GM18526 (cell line): Measurements from ENCODE around the gene ITGAV.

Source experiments
- POLR2A ChIP-seq: IDR thresholded peaks from 3 replicates; pipeline ENCODE4 v1.6.1; 2011; ENCODE audit not compliant: insufficient read length; ENCODE audit errors: extremely low read depth

Gene ITGAV

DNA sequence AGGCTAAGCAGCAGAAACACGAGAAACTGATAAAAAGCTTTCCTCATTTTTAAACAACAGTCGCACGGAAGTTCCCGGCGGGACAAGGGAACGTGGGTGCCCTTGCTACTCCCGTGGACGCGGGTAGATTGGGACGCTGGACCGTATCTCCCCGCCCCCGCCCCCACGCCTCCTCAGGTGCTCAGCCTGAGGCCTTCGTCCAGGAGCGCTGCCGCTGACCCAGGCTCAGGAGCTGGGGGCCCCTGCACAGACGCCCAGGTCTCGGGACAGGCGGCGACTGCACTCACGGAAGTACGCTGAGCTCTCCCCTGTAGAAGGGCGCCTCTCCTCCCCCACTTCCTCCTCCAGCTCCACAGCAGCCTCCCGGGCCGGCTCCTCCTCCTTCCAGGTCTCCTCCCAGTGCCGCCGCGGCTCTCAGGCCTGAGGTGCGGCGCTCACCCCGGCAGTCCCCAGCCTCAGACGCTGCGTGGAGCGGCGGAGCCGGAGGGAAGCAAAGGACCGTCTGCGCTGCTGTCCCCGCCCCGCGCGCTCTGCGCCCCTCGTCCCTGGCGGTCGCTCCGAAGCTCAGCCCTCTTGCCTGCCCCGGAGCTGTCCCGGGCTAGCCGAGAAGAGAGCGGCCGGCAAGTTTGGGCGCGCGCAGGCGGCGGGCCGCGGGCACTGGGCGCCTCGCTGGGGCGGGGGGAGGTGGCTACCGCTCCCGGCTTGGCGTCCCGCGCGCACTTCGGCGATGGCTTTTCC is at the start of gene ITGAV:
Gene ITGAV (plus strand): TSS at position 445 of the 738 bp plus-strand sequence. CDS start 283 bp downstream, at position 728.
- TF ChIP-seq POLR2A, result peak; percentile 88

GRCh38 chr2:186540941-186541340 is 48.9 kb upstream of the ITGAV start:
- no peak for TF ChIP-seq POLR2A

DNA sequence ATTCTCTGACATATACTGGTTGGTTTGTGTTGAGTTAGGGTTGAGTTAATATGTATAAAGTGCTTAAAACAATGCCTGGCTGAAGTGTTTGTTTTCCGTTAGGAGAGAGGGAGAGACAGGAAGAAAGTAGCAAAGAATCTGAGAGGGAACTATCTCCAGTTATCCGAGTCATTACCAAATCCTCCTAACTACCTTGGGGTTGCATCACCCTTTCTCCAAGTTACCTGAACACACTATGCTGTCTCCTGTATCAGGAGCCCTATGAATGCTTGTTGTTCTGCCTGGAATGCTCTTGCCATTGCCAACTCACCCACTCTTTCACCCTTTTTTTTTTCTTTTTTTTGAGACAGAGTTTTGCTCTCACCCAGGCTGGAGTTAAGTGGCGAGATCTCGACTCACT is 47.9 kb upstream of the ITGAV start:
- TF ChIP-seq POLR2A, result no peak

DNA sequence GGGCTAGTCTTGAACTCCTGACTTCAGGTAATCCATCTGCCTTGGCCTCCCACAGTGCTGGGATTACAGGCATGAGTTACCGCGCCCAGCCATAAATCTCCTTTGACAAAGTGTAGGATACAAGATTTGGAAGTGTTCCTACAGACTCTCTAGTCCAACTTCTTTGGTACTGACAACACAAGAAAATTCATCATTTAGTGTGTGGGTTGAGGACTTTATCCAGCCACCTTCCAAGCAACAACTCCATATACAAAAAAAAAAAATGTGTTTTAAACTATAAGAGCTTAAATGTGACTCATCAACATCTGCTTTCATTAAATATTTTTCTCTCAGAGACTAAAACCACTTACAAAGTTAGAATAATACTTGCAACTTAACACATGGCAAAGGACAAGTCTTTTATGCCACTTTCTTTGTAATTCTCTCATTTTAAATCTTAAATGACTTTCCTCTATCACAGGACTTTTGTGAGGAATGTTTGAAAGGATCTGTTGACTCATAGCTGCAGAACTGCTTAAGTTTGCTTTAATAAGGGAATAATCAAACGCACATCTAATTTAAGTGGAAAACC is 46.2 kb upstream of the ITGAV start:
- TF ChIP-seq POLR2A, result no peak

DNA sequence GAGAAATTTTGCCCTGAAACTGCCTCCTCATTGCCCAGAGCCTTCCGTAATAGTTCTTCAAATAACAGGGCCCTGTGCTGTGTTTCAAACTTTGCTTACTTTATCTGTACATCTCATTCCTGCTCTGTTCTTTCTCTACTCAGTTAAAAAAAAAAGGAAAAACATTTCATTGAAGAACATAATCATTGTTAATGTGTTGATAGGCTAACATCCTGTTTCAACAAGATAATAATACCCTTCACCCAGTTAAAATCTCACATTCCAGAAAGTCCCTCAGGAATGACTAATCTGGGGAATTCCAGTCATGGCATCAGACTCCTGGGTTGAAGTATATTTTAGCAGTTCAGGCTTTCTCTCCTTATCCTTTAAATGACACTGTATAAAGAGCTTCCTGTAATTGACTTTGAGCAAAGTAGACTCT is 45.6 kb upstream of the ITGAV start:
- TF ChIP-seq POLR2A, result no peak

DNA sequence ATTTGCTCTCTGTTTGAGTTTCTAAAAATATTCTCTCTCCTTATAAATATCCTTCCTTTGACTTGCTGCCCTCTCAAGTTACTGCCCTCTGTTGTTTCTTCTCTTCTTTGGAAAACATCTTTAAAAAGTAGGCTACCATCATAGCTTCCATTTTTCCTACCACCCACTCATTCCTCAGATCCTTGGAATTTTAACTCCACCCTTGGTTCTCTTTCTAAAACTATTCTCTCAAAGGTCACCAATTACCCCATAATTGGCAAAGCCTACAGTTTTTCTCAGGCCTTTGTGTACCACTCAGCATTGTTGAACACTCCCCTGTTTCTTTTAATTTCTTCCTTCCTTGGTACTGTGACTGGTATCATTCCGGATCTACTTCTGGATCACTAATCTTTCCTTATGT is 43.0 kb upstream of the ITGAV start:
- TF ChIP-seq POLR2A, result no peak

DNA sequence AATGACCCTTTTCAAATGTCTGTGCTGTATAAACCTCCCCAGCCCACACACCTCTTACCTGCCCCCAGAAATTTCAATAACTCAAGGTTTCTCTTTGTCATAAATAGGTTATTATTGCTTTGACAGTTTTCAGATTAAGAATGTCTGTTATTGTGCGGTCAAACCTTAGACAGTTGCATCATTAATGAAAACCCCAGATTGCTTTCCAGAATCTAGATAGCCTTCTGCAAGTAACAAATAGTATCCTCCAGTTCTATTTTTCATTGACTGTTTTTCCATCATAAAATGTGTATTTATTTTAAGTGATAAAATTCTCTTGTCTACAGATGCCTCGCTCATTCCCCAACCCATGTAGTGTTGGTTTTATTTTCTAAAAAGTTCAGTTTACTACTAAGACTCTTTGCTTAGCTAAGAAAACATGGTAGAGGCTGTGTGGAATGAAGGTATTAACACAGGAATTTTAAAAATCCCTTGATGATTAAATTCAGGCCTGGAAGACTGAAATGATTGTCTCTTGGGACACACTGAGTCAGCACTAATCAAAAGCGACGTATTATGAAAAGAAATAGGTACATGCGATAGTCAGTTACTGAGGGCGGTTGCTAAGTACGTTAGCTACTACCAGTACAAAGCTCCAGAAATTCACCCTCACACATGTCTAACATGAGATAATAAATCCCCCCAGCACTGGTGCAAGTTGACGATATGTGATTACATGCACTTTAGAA is 38.4 kb upstream of the ITGAV start:
- no peak for TF ChIP-seq POLR2A

- no peak for TF ChIP-seq POLR2A
These were observed 35.4 kb upstream of the ITGAV start for GRCh38 chr2:186554429-186554828.

- TF ChIP-seq POLR2A, result no peak
These were observed 34.8 kb upstream of the ITGAV start for GRCh38 chr2:186554850-186555671.

DNA sequence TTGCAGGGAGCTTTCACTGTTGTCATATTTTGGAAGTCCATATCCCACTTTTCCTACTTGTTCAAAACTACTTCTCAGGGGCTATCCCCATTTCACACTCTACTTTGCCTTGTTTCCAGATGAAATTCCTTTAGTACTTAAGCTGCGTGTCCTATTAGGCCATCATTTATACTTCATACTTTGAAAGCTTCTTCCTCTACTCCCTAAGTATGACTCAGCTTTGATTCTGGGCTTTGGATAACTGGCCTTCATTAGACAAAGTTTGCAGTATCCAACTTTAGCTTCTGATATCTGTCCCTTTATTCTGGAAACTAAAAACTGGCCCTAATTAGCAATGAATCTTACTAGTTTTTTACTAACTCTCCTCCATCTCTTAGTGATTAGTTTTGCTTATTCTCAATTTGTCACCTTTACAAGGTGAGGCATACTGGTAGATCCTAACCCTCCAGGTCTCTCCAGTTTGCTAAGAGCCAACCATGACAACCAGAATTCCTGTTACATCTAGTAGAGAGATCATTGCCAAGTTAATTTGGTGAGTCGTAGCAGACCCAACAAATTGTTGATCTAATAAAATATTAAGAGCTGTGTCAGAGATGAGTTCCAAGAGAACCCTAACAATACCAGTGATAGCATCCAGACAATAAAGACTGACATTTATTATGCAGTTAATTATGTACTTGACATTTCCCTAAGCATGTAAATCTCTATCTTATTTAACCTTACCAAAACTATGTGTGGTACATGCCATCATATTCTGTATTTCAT is 31.2 kb upstream of the ITGAV start:
- no peak for TF ChIP-seq POLR2A

DNA sequence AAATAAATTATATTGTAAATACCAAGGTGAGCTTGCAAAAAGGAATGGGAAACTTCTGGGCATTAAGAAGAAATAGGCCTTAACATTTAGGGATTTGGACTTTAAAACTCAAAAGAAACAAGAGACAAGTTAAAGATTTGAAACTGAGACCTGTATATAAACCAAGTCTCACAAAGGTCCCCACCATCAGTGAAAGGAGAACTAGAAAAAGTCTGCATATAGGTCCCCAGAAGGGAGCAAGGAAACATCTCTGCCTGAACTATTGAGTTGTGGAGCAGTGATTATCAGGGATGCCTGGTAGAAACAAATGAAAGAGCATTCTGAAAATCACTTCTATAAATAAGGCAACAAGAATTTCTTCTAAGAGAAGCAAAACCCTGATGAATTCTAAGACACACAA is 30.5 kb upstream of the ITGAV start:
- TF ChIP-seq POLR2A, result no peak

DNA sequence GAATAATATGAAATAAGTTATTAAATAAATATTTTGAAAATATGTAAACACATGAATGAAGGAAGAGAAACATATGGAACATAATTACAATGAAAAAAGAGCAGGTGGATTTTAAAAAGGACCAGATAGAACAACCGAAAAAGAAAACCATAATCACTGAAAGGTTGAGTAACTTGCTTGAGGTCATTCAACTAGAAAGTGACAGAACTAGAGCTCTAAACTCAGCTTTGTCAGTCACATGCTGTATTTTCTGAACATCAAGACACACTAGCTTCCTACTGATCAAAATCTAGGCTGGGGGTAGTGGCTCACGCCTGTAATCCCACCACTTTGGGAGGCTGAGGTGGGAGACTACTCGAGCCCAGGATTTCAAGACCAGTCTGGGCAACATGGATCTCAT is 30.0 kb upstream of the ITGAV start:
- no peak for TF ChIP-seq POLR2A

GRCh38 chr2:186560254-186560653 is 29.6 kb upstream of the ITGAV start:
- no peak for TF ChIP-seq POLR2A

DNA sequence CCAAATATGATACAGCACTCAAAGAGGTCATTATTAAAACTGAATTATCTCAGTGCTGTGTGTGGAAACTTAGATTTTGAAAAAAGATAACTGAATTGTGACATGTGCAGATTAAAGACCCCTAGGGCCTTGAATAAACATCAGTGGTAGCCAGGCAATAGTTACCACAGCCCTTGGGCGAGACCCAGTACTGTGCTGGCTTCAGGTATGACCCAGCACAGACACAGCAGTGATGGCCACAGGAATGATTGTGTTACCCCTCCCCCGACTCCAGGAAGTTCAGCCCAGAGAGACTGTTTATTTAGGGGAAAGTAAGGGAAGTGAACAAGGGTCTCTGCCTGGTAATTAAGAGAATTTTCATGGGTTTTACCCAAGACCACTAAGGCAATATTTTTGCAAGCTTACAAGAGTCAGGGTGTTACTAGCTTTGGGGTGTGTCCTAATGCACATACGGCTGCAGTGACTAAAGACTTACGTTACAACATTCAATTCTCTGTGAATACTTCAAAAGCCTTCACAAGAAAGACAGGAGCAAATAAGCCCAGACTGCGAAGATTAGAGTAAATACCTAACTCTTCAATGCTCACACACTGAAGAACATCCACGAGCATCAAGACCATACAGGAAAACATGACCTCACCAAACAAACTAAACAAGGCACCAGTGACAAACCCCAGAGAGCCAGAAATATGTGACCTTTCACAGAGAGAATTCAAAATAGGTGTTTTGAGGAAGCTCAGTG is 28.2 kb upstream of the ITGAV start:
- no peak for TF ChIP-seq POLR2A
